ENCODE data around the gene IRGQ. TPM values are rescaled to one million over a fixed set of nuclear protein-coding genes. Genes with fewer than 3 reads are reported as not detected.
"Not testable (repeated sequence)": the region's sequence is repeated elsewhere in the genome, so short reads cannot be mapped to it uniquely, and the experiment has no call there.

The IRGQ gene, protein sequence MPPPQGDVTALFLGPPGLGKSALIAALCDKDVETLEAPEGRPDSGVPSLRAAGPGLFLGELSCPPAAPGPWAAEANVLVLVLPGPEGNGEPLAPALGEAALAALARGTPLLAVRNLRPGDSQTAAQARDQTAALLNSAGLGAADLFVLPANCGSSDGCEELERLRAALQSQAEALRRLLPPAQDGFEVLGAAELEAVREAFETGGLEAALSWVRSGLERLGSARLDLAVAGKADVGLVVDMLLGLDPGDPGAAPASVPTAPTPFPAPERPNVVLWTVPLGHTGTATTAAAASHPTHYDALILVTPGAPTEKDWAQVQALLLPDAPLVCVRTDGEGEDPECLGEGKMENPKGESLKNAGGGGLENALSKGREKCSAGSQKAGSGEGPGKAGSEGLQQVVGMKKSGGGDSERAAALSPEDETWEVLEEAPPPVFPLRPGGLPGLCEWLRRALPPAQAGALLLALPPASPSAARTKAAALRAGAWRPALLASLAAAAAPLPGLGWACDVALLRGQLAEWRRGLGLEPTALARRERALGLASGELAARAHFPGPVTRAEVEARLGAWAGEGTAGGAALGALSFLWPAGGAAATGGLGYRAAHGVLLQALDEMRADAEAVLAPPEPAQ
- 10 to 100 TPM; 14.6 to 19.0 (median 16.1) TPM for polyA plus RNA-seq (ENCODE audit: insufficient read depth in 1 of 5, insufficient read length in 5 of 5, low replicate concordance in 1 of 5)
- long read RNA-seq, donor 1, transcript IRGQ-202 (1 exons, 3,752 nt): major isoform, 28 of 28 reads
- long read RNA-seq, donor 1, partial matches to known transcripts: 0 of 28 reads
- long read RNA-seq, donor 1, other reads (novel, unspliced or antisense): 0 of 28 reads
- long read RNA-seq, donor 2, full-length matches to known transcripts: 11 of 11 reads
- long read RNA-seq, donor 2, partial matches to known transcripts: 0 of 11 reads
- long read RNA-seq, donor 2, other reads (novel, unspliced or antisense): 0 of 11 reads
- long read RNA-seq, donor 3, transcript IRGQ-202 (1 exons, 3,752 nt): major isoform, 28 of 28 reads
- long read RNA-seq, donor 3, partial matches to known transcripts: 0 of 28 reads
- long read RNA-seq, donor 3, other reads (novel, unspliced or antisense): 0 of 28 reads
- long read RNA-seq, donor 4, transcript IRGQ-202 (1 exons, 3,752 nt): major isoform, 24 of 24 reads
- long read RNA-seq, donor 4, partial matches to known transcripts: 0 of 24 reads
- long read RNA-seq, donor 4, other reads (novel, unspliced or antisense): 0 of 24 reads
- long read RNA-seq, donor 5, full-length matches to known transcripts: 34 of 34 reads
- long read RNA-seq, donor 5, partial matches to known transcripts: 0 of 34 reads
- long read RNA-seq, donor 5, other reads (novel, unspliced or antisense): 0 of 34 reads
- long read RNA-seq, donor 6, full-length matches to known transcripts: 32 of 32 reads
- long read RNA-seq, donor 6, partial matches to known transcripts: 0 of 32 reads
- long read RNA-seq, donor 6, other reads (novel, unspliced or antisense): 0 of 32 reads
- long read RNA-seq, donor 7, full-length matches to known transcripts: 20 of 20 reads
- long read RNA-seq, donor 7, partial matches to known transcripts: 0 of 20 reads
- long read RNA-seq, donor 7, other reads (novel, unspliced or antisense): 0 of 20 reads
- long read RNA-seq, donor 8, transcript IRGQ-202 (1 exons, 3,752 nt): major isoform, 6 of 6 reads
- long read RNA-seq, donor 8, partial matches to known transcripts: 0 of 6 reads
- long read RNA-seq, donor 8, other reads (novel, unspliced or antisense): 0 of 6 reads

DNA sequence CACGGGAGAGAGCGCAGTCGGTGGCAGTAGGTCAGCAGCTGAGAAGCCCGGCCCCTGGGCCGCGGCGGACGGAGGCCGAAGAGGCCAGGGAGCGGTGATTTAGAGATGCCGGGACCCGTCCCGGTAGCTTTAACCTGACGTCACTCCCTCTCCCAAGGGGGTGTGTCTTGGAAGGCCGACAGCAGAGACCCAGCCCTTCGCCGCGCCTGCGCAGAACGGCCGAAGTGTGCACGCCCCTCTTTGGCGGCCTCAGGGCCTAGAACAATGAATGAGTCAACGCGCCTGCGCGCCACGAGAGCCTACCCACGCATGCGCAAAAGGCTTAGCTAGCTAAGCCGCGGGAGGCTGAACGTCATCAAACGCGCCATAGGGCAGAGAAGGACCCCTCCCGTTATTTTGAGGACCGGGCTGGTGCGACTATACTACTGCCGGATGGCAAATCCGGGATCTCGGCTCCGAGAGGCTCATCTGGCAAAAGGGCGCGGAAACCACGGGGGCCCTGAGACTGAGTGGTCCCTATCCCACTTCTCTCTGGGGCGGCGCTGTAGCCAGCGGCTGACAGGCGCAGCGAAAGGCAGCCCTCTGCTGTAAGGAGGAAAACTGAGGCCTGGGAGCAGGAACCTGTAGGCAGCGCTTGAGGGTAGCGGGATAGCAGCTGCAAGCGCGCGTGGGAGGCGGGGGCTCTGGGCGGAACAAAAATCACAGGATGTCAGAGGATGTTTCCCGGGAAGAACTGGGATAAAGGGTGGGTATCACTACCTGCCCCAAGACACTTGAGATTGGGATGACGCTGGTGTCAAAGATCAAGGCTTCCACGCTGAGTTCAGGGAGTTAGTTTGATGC, at the start of gene IRGQ, which contains the start of gene ZNF576:
Gene IRGQ, minus strand, starts transcription at position 136 of the 843 bp plus-strand sequence. CDS start 796 bp downstream, outside the sequence.
Gene ZNF576, plus strand, starts transcription at position 597 of the 843 bp plus-strand sequence. CDS start 514 bp downstream, outside the sequence.
- peak; percentile 100 for DNase-seq

DNA sequence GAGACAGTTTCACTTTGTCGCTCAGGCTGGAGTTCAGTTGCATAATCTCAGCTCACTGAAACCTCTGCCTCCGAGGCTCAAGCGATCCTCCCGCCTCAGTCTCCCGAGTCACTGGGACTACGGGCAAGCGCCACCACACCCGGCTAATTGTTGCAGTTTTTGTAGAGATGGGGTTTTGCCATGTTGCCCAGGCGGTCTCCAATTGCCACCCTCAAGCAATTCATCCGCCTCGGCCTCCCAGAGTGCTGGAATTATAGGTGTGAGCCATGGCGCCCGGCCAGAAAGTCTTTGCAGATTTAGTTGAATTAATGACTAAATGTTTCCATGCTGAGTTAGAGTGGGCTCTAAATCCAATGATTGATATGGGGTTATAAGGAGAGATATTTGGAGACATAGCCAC, 48.2 kb upstream of the IRGQ start:
- no peak for DNase-seq

DNA sequence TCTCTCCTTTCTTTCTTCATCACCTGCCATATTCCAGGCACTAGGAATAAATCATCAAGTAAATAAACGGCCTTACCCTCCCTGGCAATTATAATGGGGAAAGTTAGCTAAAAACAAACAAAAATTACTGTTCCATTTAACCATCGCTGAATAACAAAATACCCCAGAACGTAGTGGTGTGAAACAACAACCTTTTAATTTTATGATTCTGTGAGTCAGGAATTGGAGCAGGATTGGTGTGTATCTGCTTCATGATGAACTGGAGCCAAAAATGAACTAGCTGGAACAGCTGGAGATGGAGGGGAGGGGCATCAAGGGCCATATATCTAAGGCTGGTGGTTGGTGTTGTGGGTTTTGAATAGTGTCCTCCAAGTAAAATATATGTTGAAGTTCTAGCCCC, 47.4 kb upstream of the IRGQ start:
- no peak for DNase-seq

DNA sequence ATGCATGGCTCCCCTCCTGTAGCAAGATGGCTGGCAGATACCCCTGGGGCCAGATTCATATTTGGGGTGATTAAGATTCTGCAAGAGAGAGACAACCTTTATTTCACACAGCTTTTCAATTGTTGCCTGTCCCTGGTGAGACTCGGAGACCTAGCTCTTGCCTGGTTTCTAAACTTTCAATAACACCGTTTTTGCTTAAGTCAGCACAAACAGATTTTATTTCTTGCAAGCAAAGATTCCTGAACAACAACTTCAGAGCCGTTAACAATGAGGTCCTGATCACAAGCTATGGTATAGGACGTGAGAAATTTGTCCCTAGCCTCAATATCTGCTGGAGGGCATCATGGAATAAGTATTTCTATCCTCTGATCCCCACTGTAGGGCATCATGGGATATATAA, 46.6 kb upstream of the IRGQ start:
- no peak for DNase-seq

DNA sequence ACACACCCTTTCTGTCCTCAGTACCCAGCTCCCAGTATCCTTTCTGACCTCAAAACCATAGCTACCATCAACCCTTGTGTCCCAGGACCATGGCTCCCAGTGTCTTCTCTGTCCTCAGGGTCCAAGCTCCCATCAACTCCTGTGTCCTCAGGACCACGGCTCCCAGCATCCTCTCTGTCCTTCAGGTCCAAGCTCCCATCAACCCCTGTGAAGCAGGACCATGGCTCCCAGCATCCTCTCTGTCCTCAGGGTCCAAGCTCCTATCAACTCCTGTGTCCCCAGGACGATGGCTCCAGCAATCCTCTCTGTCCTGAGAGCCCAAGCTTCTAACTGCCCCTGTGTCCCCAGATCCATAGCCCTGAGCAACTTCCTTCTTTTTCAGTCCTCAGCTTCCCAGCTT, 45.4 kb upstream of the IRGQ start:
- DNase-seq: no peak

DNA sequence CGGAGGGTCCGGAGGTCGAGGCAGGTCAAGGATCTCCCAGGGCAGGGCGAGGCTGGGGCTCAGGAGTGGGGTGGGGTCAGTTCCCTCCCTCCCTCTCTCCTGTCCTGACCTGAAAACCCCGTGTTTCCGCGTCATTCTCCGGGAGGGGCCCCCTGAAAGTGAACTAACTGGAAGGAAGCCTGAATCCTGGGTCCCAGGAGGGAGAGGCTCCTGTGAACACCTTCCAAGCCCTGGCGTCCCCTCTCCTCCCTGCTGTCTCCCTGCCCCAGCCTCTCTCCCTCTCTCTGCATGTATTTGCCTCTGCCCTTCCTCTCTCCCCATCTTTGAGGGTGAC, 44.5 kb upstream of the IRGQ start:
- DNase-seq: no peak

DNA sequence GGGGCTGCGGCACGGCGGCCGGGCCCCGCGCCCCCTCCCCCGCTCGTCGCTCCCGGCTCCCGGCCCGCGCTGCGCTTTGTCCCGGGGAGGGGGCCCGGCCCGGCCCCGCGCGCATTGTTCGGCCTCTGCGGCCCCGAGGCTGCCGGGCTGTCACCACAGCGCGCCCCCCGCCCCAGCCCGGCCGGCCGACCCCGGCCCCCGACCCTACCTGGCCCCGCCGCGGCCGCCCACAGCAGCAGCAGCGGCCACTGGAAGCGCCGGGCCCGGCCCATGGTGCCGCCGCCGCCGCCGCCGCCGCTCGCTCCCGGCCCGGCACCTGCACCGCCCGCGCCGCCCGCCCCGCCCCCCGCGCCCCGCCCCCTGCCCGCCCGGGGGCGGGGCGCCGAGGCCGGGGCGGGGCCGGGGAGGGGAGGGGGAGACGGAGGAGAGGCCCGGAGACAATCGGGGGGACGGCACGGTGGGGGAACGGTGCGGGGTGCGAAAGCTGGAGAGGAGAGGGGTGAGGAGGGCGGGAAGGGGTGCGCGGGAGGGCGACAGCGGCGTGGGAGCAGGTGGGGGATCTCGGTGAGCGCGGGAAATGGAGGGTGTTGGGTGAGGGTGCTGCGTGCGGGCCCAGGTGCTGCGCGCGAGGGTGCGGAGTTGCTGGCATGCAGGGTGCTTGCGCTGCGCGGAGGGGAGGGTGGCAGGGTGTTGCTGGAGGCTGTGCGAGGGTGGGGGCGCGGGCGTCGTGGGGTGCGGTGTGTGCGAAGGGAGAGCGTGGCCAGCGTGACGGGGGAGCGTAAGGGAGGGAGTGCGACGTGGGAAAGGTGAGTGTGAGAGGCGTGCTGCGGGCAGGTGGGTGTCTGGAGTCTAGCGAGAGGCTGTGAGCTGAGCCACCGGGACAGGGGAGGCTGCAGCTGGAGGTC, 43.8 kb upstream of the IRGQ start, which contains the start of gene CADM4:
Gene CADM4, minus strand, starts transcription at position 332 of the 905 bp plus-strand sequence. Its CDS starts 60 bp downstream, at position 272.
- DNase-seq: no peak

DNA sequence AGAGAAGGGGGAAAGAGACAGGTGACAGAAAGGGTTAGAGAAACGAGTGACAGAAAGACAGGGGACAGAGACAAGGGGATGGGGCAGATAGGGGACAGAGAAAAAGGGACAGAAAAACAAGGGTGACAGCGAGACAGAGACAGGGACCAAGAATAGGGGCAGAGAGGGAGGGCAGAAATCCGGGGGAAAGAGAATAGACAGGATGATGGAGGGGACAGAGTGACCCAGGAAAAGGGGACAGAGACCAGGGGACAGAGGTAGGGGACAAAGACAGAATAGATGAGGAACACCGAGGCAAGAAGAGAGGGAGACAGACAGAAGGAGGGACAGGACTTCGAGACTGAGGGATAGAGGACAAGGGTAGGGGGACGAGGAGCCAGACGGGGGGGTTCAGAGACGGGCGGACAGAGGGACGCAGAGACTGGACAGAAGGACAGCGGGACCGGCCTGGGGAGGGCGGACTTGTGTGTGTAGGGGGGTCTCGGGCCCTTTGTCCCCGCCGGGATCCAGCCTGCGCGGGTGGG, 43.1 kb upstream of the IRGQ start:
- DNase-seq: no peak

DNA sequence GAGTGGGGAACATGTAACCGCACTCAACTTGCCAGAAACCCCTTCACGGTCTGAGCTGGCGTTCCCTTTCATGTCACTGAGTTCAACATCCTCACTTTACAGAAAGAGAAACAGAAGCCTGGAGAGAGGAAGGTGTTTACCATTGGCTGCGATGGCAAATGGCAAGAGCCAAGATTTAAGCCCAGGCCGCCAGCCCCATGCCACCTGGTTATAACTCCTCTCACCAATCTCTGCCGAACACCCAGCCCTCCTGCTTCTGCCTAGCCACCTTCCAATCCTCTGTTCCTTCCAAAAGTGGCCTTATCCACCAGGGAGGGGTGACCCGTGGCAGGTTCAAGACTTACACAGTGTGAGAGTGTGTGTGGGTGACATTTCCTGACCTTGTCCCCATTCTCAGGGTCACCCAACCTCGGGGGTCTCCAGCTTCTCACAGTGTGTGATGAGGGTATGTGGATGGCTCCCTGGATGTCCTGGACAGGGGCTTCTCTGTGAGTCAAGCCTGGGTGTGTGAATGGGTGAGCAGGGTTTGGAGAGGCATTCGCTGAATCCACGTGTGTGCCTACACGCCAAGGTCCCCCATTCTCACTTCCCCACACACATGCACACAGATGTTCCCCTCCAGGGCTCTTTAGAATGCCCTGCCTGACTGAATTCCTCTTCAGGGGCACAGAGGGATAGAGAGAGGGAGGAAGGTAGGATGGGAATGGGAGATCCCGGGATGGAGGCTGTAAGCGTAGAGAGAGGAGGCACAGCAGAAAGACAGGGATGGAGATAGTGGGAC, 42.5 kb upstream of the IRGQ start:
- DNase-seq: no peak

DNA sequence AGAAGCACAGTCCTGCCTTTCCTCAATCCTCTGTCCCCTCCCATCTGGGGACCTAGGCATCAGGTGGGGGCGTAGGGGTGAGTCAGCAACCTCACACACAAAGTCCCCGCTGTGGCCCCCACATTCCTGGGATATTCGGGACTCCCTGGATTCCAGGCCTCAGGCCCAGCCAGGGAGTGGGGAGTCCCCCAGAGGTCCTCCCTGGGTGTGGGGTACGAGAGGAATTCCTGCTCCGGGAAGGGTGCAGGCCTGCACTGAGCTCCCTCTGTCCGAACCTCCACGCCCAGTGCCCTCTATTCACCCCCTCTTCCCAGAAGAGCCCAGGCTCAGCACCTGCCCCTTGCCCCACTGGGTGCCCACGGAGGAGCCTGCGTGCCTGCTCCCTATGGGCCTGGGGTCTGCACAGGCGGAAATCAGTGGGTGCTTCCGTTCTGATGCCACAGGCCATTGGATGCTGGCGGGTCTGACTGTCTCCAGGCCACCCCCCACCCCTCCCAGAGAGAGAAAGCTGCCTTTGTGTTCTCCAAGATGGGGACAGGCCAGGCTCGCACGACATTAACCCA, 40.3 kb upstream of the IRGQ start:
- no peak for DNase-seq

DNA sequence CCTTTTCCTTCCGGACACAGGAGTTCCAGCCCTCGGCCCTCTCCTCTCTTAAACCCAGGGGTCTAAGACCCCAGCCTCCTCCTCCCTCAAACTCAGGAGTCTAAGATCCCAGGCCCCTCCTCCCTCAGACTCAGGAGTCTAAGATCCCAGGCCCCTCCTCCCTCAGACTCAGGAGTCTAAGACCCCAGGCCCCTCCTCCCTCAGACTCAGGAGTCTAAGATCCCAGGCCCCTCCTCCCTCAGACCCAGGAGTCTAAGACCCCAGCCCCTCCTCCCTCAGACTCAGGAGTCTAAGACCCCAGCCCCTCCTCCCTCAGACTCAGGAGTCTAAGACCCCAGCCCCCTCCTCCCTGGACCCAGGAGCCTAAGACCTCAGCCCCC, 39.6 kb upstream of the IRGQ start:
- not testable (repeated sequence) for DNase-seq

DNA sequence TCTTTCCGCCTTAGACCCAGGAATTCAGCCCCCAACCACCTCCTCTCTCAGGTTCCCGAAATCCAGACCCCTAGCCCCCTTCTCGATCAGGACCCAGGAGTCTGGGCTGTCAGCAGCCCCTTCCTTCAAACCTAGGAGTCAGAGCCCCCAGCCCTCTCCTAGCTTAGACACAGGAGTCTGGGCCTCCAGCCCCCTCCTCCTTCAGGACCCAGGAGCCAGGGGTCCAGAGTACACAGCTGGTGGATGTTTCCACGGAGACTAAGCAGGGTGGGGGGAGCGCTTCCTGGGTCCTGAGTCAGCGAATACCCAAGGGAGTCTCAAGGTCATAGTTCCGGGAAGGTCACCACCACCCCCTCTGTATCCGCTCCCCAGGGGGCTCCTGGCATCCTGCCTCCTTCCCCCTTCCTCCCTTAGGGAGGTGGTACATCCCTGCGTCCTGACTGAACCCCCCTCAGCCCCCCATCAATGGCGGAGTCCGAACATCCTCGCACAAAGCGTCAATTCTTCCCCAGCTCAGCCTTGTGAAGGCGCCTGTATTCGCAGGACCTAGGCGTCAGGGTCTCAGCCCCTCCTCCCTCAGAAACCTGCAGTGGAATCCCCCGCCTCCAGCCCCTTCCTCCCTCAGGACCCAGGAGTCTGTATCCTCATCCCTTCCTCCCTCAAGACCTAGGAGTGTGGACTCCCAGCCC, 39.1 kb upstream of the IRGQ start:
- peak in 1 of 2 donors; percentile 23 for DNase-seq

DNA sequence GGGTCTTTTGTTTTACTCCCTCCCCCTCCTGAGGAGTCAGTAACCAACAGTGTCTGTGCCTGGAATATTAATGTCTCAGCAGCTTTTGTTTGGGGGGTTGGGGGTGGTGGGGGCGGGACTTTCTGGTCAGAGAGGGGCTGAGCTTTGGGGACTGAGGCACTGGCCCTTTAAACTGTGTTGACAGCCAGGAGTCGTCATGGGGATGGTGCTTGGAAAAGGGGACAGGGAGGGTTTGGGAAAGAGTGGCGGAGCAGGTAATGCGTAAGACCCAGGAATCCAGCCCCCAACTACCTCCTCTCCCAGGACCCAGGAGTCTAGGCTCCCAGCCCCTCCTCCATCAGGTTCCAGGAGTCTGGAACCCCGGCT, 38.6 kb upstream of the IRGQ start:
- DNase-seq: peak in 1 of 2 donors; percentile 13

DNA sequence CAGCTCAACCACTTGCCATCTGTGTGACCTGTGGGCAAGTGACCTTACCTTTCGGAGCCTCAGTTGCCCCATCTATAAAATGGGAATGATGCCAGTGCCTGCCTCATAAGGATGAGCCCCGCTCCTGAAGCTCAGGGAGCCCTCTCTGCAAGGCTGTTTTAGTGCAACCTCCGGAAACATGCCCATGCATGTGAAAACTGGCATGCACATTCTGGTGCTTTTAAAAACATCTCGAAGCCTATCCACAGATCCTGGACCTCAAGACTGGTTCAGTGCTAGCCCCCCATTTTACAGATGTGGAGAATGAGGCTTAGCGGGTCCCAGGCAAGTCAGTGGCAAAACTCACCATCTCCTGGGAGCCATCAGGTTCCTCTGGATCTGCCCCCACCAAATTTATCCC, 38.1 kb upstream of the IRGQ start:
- no peak for DNase-seq

DNA sequence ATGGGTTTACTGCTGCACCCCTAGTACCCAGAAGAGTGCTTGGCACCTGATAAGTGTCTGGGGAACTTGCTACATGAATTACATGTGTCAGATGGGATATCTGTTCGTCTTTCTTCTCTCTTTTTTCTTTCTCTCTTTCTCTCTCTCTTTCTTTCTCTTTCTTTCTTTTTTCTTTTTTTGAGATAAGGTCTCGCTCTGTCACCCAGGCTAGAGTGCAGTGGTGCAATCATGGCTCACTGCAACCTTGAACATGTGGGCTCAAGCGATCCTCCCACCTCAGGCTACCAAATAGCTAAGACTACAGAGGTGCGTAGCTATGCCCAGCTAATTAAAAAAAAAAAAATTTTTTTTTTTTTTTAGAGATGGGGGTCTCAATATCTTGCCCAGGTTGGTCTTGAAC, 37.6 kb upstream of the IRGQ start:
- no peak for DNase-seq

DNA sequence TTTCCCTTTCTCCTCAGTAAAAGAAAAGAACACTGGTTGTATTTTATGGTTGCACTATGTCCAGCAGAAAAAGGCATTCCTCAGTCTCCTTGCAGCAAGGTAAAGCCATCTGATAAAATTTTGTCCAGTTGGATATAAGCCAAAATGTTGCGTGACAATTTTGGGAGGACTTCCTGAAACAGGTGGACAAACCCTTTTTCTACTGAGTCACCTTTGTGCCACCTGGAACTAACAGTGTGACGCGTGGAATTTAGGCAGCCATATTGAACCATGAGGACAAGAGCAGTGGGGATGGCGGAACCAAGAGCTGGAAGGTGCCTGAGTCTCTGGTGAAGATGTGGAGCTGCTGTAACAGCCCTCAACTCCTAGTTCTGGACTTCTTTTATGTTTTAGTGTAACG, 35.6 kb upstream of the IRGQ start:
- no peak for DNase-seq

Measured in right lung (tissue), 10 donors.